HG02759 (cell line): Measurements from ENCODE around the gene TRIM64.
"Not testable (repeated sequence)": the region's sequence is repeated elsewhere in the genome, so short reads cannot be mapped to it uniquely, and the experiment has no call there.

Experiments
- ATAC-seq: cut with Tn5 transposase; IDR thresholded peaks from one replicate; pipeline ENCODE4 v1.9.1; 2021; ENCODE audit warnings: mild to moderate bottlenecking, moderate library complexity; ENCODE audit not compliant: unreplicated experiment

TRIM64 gene, protein sequence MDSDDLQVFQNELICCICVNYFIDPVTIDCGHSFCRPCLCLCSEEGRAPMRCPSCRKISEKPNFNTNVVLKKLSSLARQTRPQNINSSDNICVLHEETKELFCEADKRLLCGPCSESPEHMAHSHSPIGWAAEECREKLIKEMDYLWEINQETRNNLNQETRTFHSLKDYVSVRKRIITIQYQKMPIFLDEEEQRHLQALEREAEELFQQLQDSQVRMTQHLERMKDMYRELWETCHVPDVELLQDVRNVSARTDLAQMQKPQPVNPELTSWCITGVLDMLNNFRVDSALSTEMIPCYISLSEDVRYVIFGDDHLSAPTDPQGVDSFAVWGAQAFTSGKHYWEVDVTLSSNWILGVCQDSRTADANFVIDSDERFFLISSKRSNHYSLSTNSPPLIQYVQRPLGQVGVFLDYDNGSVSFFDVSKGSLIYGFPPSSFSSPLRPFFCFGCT

DNA sequence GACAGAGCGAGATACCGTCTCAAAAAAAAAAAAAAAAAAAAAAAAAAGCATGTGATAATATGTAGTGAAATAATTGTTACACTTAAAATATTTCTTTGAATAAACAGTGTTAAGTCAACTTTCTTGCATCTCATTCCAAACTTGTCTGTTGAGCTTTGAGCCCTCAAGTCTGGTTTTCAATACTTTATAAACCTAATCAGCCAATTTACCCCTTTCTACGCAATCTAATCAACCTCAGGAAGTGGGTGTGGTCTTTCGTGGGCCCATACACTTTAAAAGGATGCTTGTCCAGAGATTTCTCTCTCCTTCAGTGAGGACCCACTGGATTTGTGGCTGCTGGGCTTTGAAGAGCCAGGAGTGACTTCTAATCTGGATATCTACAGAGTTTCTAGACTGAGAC lies at the start of gene TRIM64:
Gene TRIM64, plus strand, starts transcription at position 301 of the 400 bp plus-strand sequence. CDS start 2,467 bp downstream, outside the sequence.
- not testable (repeated sequence) for ATAC-seq

DNA sequence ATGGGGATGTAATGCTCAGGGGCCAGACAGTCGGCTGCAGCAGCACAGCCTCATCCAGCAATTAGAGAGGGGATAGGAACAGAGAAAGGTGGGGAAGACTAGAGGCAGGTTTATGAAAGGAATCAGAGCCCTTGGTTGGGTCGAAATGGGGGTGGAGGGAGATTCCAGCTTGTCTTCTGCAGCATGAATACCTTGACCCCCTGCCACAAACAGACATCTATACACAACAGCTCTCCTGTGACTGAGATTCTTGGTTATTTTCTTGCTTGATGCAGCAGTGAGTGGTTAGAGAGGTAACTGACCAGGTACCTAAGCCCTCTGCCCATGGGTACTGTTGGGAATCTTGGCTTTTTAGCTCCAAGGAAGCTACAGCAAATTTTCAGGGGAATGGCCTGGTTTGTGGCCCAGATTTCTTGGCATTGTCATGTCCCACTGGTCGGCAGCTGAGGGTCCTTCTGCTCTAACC lies 43.6 kb upstream of the TRIM64 start, which contains the start of gene TRIM49D1:
Gene TRIM49D1, minus strand, starts transcription at position 51 of the 466 bp plus-strand sequence. CDS start 4,535 bp downstream, outside the sequence.
- ATAC-seq: no peak

DNA sequence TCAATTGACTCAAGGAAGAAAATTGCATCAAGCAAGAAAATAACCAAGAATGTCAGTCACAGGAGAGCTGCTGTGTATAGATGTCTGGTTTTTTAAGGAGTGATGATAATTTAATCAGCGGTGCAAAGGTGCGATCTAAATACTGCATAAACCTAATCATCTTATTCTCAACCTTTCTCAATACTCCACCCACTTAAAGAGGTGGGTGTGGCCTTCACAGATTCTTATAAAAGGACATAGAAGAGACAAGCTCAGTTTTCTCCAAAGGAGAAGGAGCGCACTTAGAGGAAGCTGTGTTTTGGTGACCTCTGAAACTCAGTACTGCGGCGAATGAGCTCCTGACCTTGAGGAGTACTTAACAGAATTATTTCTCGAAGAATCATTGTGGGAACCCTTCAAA lies 42.1 kb upstream of the TRIM64 start, which contains the start of gene TRIM49D2:
Gene TRIM49D2, plus strand, starts transcription at position 301 of the 400 bp plus-strand sequence. CDS start 2,698 bp downstream, outside the sequence.
- not testable (repeated sequence) for ATAC-seq

DNA sequence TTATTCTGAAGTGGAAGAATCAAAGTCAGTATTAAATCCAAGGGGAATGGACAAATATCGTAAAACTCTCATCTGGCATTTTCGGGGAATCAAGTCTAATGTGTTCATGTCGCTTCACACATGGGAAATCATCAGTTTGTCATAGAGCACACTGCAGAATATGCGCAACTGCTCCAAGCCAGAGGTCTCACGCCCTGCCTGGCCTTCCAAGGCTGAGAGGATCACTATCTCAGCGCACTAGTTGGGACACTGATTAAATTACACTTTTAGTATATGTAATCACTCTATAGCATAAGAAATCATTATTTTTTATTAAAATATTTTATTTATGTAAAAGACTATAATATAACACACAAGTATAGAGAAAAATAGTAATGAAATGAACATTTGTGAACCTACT lies 5.0 kb upstream of the TRIM64 start:
- not testable (repeated sequence) for ATAC-seq
